ENCODE results near the gene CCNG2. TPM values are rescaled to one million over a fixed set of nuclear protein-coding genes. Genes with fewer than 3 reads are reported as not detected.

CCNG2 gene
- total and polyA plus RNA-seq, 10 donors: 20.2 to 106 (median 58.0) TPM

GRCh38 chr4:77183777-77184420 is 26.9 kb downstream of the CCNG2 start:
- H3K27ac ChIP-seq: no peak overlapping the region
- no peak for TF ChIP-seq POLR2AphosphoS5 (IDR thresholded peaks at IDR 0.05)
- no peak for TF ChIP-seq POLR2A (IDR thresholded peaks at IDR 0.05)
- TF ChIP-seq CTCF (IDR thresholded peaks at IDR 0.05 in 8 of 11, conservative IDR thresholded peaks at IDR 0.05 in 3 of 11): no peak
- H3K4me3 ChIP-seq: no peak overlapping the region
- H3K4me1 ChIP-seq: no peaks in the 10 kb centered on the region
- intact Hi-C loops (cut with DNase I; ENCODE audit: low total_unique reads): no loop called here
- 89 to 95% (median 91%) methylated on average over 6 of the region's 6 CpGs for WGBS, 5 donors
- H3K36me3 ChIP-seq: no peaks in the 10 kb centered on the region
- no peaks in the 10 kb centered on the region for H3K27me3 ChIP-seq (replicated peaks in 1 of 7)
- DNase-seq: no peak
- H3K9me3 ChIP-seq: no peaks in the 10 kb centered on the region

- no peaks in the 10 kb centered on the region for H3K36me3 ChIP-seq
- no peaks in the 10 kb centered on the region for H3K4me1 ChIP-seq
- intact Hi-C loops (cut with DNase I; ENCODE audit: low total_unique reads): no loop called here
- DNase-seq: no peak
- no peak overlapping the region for H3K27ac ChIP-seq
- H3K4me3 ChIP-seq: no peak overlapping the region
- no peaks in the 10 kb centered on the region for H3K9me3 ChIP-seq
- no peak for TF ChIP-seq CTCF (IDR thresholded peaks at IDR 0.05 in 8 of 11, conservative IDR thresholded peaks at IDR 0.05 in 3 of 11)
- TF ChIP-seq POLR2AphosphoS5 (IDR thresholded peaks at IDR 0.05): no peak
- TF ChIP-seq POLR2A (IDR thresholded peaks at IDR 0.05): no peak
- no peaks in the 10 kb centered on the region for H3K27me3 ChIP-seq (replicated peaks in 1 of 7)
Measured at GRCh38 chr4:77184974-77185373, 28.0 kb downstream of the CCNG2 start.

GRCh38 chr4:77185686-77186085 is 28.7 kb downstream of the CCNG2 start:
- Histone ChIP-seq H3K27ac (no peak overlapping the region), H3K4me3 (no peak overlapping the region), H3K4me1 (no peaks in the 10 kb centered on the region), H3K27me3 (replicated peaks in 1 of 7) (no peaks in the 10 kb centered on the region), H3K9me3 (no peaks in the 10 kb centered on the region), H3K36me3 (no peaks in the 10 kb centered on the region)
- intact Hi-C loops (cut with DNase I; ENCODE audit: low total_unique reads): no loop called here
- TF ChIP-seq POLR2A (IDR thresholded peaks at IDR 0.05) (no peak), POLR2AphosphoS5 (IDR thresholded peaks at IDR 0.05) (no peak), CTCF (IDR thresholded peaks at IDR 0.05 in 8 of 11, conservative IDR thresholded peaks at IDR 0.05 in 3 of 11) (no peak)
- no peak for DNase-seq

- intact Hi-C loops (cut with DNase I; ENCODE audit: low total_unique reads): no loop called here
- no peak overlapping the region for H3K4me3 ChIP-seq
- no peak for TF ChIP-seq POLR2AphosphoS5 (IDR thresholded peaks at IDR 0.05)
- H3K36me3 ChIP-seq: no peaks in the 10 kb centered on the region
- no peaks in the 10 kb centered on the region for H3K4me1 ChIP-seq
- DNase-seq: no peak
- no peaks in the 10 kb centered on the region for H3K9me3 ChIP-seq
- no peaks in the 10 kb centered on the region for H3K27me3 ChIP-seq (replicated peaks in 1 of 7)
- WGBS, 5 donors: 36 to 65% (median 59%) methylated on average over 2 of the region's 2 CpGs
- H3K27ac ChIP-seq: no peak overlapping the region
Measured at GRCh38 chr4:77187322-77187721, 30.3 kb downstream of the CCNG2 start.
